KOPT-K1 (cell line): Measurements from ENCODE around the gene TMCO1.
"Not testable (repeated sequence)": the region's sequence is repeated elsewhere in the genome, so short reads cannot be mapped to it uniquely, and the experiment has no call there.

Experiments
- H3K27ac ChIP-seq: fragments of 200-600 bp; sonication (generic); 2 replicates; pipeline ENCODE4 v1.5.1; 2016; ENCODE audit warnings: antibody characterized with exemption, mild to moderate bottlenecking, low read depth, low read length; ENCODE audit not compliant: poor library complexity, severe bottlenecking
- H3K36me3 ChIP-seq: fragments of 200-600 bp; sonication (generic); 2 replicates; pipeline ENCODE4 v1.5.1; 2017; ENCODE audit warnings: antibody characterized with exemption, mild to moderate bottlenecking, low read length, moderate library complexity; ENCODE audit not compliant: insufficient read depth
- H3K9me3 ChIP-seq: fragments of 200-600 bp; sonication (generic); 2 replicates; pipeline ENCODE4 v1.5.1; 2017; ENCODE audit warnings: antibody characterized with exemption, low read length, mild to moderate bottlenecking; ENCODE audit not compliant: insufficient read depth, poor library complexity, severe bottlenecking

The TMCO1 gene

GRCh38 chr1:165716265-165717051 lies 52.2 kb downstream of the TMCO1 start:
- not testable (repeated sequence) for H3K36me3 ChIP-seq, H3K27ac ChIP-seq

GRCh38 chr1:165712764-165713163 lies 55.9 kb downstream of the TMCO1 start:
- no peak overlapping the region for H3K27ac ChIP-seq
- no peaks in the 10 kb centered on the region for H3K9me3 ChIP-seq
- no peaks in the 10 kb centered on the region for H3K36me3 ChIP-seq

More at GRCh38 chr1:165716265-165717051, 52.2 kb downstream of the TMCO1 start:
- H3K9me3 ChIP-seq = not testable (repeated sequence)

- no peak overlapping the region for H3K27ac ChIP-seq
- H3K9me3 ChIP-seq = no peaks in the 10 kb centered on the region
- H3K36me3 ChIP-seq = no peaks in the 10 kb centered on the region
Measured at GRCh38 chr1:165707984-165708706, 60.5 kb downstream of the TMCO1 start.

DNA sequence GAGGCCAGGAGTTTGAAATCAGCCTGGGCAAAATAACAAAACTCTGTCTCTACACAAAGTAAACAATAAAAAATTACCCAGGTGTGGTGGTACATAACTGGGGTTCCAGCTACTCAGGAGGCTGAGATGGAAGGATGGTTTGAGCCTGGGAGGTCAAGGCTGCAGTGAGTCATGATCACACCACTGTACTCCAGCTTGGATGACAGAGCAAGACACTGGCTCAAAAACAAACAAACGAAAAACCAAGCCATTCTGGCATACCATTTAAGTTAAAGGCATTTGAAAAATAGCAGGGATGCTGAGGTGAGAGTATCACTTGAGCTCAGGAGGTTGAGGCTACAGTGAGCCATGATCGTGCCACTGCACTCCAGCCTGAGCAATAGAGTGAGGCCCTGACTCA lies 65.0 kb downstream of the TMCO1 start:
- no peaks in the 10 kb centered on the region for H3K9me3 ChIP-seq
- no peak overlapping the region for H3K27ac ChIP-seq
- H3K36me3 ChIP-seq = no peaks in the 10 kb centered on the region

- not testable (repeated sequence) for H3K9me3 ChIP-seq, H3K36me3 ChIP-seq, H3K27ac ChIP-seq
Measured at GRCh38 chr1:165701922-165702321, 66.7 kb downstream of the TMCO1 start.

- peaks cover 6% of the 10 kb centered on the region; the same call in 1 of the 2 replicates for H3K36me3 ChIP-seq
- no peak overlapping the region for H3K27ac ChIP-seq
- no peaks in the 10 kb centered on the region for H3K9me3 ChIP-seq
Measured at GRCh38 chr1:165699577-165699976, 69.1 kb downstream of the TMCO1 start.

DNA sequence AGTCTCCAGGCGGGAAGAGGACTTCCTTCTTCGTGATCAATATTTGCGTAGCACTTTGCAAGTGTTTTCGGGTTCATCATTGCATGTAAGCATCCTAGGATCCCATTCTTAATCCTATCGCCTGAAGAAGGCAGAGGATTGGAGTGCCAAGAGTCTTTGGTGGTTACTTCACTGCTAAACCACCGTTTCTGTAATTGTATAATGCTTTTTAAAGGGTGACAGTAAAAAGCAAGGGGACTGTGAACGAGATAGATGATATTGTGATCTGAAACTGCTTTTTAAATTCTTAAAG lies 70.0 kb downstream of the TMCO1 start:
- Histone ChIP-seq H3K36me3 (peaks cover 13% of the 10 kb centered on the region; the same call in 1 of the 2 replicates), H3K27ac (peak overlapping the region; percentile 94), H3K9me3 (no peaks in the 10 kb centered on the region)

DNA sequence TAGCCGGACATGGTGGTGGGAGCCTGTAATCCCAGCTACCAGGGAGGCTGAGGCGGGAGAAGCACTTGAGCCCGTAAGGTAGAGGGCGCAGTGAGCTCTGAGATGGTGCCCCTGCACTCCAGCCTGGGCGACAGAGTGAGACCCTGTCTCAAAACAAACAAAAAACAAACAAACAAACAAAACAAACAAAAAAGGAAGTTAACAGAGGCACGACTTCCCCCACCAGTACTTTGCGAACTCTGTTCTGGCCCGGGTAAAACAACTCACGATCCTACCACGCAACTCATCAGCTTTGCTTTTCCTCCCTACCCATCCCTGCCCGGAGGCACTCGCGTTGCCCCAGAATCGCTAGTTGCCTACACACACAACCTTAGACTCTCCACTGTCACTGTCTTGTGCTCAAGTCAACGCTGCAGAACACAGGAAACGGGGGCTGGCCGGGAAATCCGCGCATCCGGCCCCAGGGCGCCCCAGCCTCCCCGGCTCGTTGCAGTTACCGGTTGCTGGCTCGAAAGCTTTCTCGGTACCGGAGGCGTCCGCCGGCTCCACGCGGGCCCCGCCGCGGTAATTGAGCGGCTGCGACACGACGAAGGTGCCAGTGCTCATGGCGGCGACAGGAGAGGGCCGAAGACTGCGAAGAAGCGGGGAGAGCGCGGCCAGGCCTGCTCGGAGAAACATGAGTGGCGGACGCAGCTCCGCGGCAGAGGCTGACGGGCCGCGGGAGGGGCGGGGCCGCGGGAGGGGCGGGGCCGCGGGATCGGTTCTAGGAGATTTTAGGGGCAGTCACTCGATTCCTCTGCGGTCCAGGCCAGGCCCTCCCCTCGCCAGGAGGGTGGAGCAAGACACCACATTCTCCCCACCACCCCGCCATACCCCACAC lies 70.5 kb downstream of the TMCO1 start, which contains the start of gene ALDH9A1:
TSS of gene ALDH9A1 (minus strand) at position 682 of the 880 bp plus-strand sequence. CDS start at position 678, 4 bp downstream.
- Histone ChIP-seq H3K9me3 (no peaks in the 10 kb centered on the region), H3K36me3 (peaks cover 13% of the 10 kb centered on the region; the same call in 1 of the 2 replicates), H3K27ac (peak within 1 kb of the TSS; percentile 94)

- Histone ChIP-seq H3K9me3 (no peaks in the 10 kb centered on the region), H3K27ac (peak overlapping the region; percentile 94), H3K36me3 (peaks cover 13% of the 10 kb centered on the region; the same call in 1 of the 2 replicates)
Measured at GRCh38 chr1:165697491-165697880, 71.2 kb downstream of the TMCO1 start.

GRCh38 chr1:165696625-165697100 lies 72.0 kb downstream of the TMCO1 start:
- H3K36me3 ChIP-seq = peaks cover 13% of the 10 kb centered on the region; the same call in 1 of the 2 replicates
- no peaks in the 10 kb centered on the region for H3K9me3 ChIP-seq
- peak overlapping the region; percentile 3 for H3K27ac ChIP-seq

DNA sequence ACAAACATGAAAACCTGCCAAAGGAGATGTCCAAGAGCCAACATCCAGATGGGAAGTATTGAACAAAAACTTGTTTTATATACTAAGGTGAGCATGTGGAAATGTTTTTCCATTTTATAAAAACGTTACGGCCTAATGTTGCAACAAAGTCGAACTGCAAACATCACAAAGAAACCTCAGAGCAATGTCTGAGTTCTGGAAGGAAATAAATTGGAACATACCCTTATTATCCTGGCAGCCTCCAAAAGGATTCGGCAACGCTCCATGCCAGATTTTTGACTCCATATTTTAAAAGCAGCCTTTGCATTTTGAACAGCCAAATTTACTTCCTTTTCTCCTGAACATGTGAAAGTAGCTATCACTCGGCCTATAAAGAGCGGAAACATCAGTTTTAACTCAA lies 73.6 kb downstream of the TMCO1 start:
- no peak overlapping the region for H3K27ac ChIP-seq
- no peaks in the 10 kb centered on the region for H3K9me3 ChIP-seq
- H3K36me3 ChIP-seq = peaks cover 21% of the 10 kb centered on the region

DNA sequence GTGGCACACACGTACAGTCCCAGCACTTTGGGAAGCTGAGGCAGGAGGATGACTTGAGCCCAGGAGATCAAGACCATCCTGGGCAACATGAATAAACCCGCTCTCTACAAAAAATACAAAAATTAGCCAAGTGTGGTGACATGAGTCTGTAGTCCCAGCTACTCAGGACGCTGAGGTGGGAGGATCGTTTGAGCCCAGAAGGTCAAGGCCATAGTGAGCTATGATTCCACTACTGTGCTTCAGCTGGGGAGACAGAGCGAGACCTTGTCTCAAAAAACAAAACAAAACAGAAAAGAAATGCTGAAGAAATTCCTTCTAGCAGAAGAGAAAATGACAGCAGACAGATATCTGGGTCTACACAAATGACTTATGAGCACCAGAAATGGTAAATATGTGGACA lies 80.6 kb downstream of the TMCO1 start:
- Histone ChIP-seq H3K36me3 (peaks cover 51% of the 10 kb centered on the region), H3K27ac (no peak overlapping the region)

DNA sequence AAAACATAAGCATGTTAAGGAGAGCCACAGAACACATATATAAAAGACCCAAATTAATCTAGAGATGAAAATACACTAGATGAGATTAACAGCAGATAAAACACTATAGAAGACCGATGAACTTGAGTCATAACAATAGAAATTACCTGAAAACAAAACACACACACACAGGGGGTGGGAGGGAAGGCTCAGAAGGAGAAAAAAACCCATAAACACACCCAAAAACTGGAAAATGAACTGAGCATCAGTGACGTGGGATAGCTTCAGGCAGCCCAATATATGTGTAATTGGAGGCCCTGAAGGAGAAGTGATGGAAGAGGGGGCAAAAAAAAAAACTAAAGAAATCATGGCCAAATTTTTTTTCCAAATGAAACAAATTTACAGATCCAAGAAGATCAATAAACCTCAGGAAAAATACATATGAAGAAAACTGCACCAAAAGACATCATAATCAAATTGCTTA lies 81.7 kb downstream of the TMCO1 start:
- H3K9me3 ChIP-seq = peaks cover 7% of the 10 kb centered on the region
- no peak overlapping the region for H3K27ac ChIP-seq
- peaks cover 61% of the 10 kb centered on the region for H3K36me3 ChIP-seq

More for the DNA sequence above, 80.6 kb downstream of the TMCO1 start:
- H3K9me3 ChIP-seq = peaks cover 7% of the 10 kb centered on the region

GRCh38 chr1:165686121-165686970 lies 82.3 kb downstream of the TMCO1 start:
- peaks cover 68% of the 10 kb centered on the region for H3K36me3 ChIP-seq
- peaks cover 7% of the 10 kb centered on the region for H3K9me3 ChIP-seq
- no peak overlapping the region for H3K27ac ChIP-seq
